ENCODE measurements around the gene THBD.

THBD gene

GRCh38 chr20:23061262-23061661 lies 11.8 kb upstream of the THBD start:
- DNase-seq: no peak

DNA sequence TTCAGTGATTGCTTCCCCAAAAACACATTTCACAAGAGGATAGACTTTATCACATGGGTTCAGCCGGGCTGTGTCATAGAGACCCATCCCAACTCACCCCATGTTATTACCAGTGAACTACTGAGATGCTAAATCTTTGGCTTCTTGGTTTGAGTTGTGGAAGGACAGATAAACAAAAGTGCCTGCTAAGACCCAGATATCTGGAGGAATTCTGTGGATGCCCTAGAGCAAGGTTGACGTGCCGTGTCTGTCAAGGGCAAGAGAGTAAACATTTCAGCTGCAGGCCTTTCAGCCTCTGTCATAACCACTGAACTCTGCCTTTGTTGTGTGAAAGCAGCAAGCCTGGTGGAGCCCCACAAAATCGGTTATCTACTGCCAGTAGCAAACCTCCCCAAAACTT lies 11.2 kb upstream of the THBD start:
- no peak for DNase-seq

- no peak for DNase-seq
Measured at GRCh38 chr20:23059846-23060245, 10.4 kb upstream of the THBD start.

GRCh38 chr20:23059001-23059400 lies 9.5 kb upstream of the THBD start:
- no peak for DNase-seq

- DNase-seq: no peak
Measured at GRCh38 chr20:23058240-23058639, 8.8 kb upstream of the THBD start.

GRCh38 chr20:23052904-23053303 lies 3.4 kb upstream of the THBD start:
- no peak for DNase-seq

DNA sequence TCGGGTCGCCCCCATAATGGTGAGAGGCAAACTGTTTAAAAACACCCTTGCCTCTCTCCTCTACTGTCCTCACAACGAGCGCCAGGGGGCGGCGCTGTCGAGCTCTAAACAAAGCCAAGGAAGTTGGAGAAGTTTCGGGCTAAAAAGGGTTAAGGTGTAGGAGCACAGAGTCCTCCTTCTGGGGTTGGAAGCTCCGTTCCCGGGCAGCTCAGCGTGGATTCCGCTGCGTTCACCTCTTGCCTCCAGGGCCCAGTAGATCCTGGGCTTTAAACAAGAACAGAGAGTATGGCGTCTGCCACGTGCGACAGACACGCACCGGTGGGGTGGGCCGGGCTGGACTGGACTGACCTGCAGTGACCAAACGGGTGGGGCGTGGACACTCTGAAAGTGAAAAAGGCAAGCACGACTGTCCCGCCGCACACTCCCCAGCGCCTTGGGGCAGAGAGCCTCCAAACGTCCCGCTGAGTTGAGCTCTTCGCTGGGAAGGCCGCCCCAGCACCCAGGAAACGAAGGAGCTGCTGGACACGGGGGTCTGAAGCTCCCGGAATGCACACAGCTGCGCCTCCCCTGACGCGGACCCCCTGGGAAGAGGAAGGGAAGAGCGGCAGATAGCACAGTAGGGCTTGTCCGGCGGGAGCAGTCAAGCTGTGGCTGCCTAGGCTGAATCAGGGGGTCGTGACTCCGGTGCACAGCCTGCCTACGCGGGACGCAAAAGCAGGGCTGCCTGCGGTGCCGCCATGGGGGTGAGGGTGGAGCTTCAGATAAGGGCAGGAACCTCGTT lies 1.6 kb upstream of the THBD start:
- DNase-seq: peak; percentile 71

DNA sequence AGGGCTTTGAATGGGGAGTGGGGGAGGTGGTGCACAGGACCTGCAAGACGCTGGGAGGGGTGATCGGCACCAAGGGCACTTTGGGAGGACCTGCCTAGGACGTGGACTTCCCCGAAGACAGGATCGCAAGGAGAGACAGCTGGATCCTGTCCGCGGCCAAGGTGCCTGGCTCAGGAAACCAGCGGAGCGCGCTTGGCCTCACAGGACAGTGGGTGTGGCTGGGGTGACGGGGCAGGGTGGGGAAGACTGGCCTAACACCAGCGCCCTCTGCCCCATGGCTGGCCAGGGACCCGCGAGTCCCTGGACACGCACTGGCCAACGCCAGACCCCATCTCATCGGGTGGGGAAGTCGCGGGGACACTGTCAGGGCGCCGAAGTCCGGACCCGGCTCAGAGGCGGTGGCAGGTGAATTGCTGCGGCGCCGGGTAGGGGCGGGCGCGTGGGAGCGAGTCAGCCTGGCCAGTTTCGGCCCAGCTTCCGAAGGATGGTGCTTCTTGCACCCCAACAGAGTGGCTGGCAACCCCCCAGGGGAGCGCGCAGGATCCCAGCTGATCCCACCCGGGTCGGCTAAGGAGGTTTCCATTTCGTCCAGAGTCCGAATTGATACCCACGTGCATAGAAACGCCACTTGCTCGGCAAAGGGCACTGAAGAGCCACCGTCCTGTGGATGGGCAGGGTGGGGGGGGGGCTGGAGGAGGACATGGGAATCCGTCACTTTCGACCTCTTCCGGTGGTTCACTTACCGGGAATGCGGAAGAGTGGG lies 785 bp upstream of the THBD start:
- DNase-seq: no peak

DNA sequence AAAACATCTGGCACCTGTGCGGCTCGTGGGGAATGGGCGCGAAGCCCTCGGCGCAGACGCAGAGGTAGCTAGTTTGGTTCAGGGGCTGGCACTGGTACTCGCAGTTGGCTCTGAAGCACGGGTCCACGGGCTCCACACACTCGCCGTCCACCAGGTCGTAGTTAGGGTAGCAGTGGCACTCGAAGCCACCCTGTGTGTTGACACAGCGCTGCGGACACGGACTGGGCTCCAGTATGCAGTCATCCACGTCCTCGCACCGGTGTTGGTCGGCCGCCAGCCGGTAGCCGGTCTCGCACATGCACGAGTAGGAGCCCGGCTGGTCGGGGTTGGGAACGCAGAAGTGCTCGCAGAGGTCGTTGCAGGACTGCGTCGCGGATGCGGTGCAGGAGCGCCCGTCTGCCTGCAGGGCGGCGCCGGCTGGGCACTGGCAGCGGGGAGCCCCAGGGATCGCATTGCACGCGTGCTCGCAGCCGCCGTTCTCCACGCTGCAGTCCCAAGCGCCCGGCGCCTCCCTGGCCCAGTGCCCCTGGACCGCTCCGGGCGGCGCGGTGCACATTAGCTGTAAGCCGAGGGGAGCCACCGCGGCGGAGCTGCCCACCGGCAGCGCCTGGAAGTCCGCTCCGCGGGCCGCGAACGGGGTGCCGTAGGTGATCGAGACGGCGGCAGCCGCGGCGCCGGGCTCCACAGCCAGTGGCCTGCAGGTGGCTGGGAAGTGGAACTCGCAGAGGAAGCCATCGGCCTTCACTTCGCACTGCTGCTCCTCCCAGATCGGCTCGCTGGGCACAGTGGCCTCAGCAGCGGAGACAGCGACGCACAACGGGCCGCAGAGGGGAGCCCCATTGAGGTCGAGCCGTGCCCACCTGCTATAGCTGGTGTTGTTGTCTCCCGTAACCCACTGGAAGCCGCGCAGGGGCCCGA lies 930 bp downstream of the THBD start:
- DNase-seq: peak; percentile 65

DNA sequence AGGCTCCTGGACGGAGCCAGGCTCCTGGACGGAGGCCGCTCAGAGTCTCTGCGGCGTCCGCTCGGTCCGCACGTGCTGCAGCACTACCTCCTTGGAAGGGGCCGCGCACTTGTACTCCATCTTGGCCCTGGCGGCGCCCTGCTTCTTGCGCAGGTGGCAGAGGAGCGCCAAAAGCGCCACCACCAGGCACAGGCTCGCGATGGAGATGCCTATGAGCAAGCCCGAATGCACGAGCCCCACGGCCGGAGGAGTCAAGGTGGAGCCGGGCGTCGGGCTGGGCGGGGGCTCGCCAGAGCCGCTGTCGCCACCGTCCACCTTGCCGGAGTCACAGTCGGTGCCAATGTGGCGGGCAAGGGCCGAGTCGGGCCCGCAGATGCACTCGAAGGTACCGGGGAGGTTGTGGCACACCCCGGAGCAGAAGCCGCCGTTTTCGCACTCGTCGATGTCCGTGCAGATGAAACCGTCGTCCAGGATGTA lies 1.7 kb downstream of the THBD start:
- peak; percentile 34 for DNase-seq

DNA sequence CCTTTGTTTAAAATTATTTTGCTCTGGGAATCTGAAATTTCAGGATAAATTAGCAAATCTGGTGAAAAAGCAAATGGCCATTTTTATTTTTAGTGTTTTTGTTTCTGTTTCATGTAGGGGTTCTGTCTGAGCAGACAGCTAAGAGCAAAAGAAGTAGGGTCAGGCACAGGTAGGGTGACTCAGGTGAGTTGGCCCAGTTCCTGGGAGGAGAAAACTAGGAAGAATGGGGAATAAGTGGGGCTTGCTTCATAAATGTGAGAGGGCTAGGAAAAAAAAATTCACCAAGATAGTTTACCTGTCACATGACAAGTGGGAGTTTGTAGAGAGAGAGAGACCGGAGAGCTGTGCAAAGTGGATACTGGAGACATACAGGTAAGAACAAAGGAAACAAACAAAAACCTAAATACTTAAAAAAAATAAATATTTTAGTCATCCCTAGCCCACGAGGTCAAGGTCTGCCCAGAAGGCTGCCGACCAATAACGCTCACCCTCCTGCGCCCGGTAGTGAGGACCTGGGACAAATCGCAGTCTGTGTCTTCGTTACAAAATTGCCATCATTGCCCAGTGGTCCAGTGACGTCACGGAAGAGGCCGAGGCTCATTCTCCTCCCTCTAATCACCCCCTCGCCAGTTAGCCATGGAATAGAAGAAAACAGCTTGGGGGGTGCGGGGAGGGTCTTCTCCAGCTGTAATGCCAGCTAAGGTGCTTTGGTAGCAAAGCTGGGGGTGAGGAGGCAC lies 2.3 kb downstream of the THBD start:
- no peak for DNase-seq

DNA sequence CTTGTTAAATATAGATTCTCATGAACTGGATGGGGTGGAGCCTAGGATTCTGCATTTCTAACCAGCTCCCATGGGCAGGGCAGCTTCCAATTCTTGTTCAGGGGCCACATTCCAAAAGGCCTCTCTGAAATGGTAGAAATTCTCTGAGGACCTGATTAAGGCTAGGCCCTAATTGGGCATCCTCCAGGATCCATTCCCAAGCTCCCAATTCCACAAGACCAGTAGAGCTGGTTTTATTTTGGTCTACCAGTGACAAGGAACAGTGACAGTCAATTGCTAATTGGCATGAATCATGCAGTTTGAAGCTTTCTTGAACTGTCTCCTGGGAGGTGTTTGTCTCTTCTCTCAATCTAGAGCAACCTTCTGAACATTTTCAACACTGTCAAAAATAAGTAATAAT lies 3.0 kb downstream of the THBD start:
- no peak for DNase-seq

DNA sequence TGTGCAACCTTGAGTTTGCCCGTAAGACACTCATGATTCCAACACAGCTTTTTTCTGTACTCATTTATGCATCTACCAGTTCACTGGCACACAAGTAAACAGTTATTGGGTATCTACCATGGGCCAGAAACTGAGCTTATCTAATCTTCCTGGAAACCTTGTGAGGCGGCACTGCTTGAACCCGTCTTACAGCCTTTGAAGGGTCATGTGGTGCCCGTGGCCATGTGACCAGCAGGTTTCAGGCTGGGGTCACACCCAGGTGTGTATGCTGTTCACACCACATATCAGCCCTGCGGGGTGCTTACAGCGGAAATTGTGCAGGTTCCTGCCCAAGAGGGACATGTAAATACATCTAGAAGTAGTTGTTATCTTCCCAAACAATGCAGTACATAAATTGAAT lies 6.1 kb downstream of the THBD start:
- no peak for DNase-seq

- no peak for DNase-seq
Measured at GRCh38 chr20:23042270-23042669, 7.2 kb downstream of the THBD start.

GRCh38 chr20:23039885-23040508 lies 9.5 kb downstream of the THBD start:
- no peak for DNase-seq

- no peak for DNase-seq
Measured at GRCh38 chr20:23039136-23039875, 10.2 kb downstream of the THBD start.

DNA sequence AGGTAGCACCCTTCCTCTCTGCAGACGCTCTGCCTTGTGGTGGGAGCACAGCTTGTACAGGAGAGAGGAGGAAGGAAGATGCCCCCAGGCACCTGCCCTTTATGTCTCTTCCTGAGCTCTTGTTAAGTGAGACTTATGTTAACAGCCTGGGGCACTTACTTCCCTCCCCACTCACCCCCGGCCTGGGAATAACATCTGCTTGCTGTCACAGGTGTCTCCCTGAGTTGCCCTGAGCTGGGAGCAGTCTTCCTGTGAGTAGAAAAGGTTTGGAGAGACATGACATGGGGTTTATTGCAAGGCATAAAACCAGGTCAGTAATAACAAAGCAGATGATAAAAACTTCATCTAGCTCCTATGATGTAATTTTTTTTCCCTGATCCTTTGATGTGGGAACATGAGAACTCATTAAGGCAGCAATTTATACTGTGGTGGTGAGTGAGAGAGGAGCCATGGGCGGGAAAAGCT lies 12.4 kb downstream of the THBD start:
- no peak for DNase-seq

GRCh38 chr20:23036371-23036770 lies 13.1 kb downstream of the THBD start:
- no peak for DNase-seq

DNA sequence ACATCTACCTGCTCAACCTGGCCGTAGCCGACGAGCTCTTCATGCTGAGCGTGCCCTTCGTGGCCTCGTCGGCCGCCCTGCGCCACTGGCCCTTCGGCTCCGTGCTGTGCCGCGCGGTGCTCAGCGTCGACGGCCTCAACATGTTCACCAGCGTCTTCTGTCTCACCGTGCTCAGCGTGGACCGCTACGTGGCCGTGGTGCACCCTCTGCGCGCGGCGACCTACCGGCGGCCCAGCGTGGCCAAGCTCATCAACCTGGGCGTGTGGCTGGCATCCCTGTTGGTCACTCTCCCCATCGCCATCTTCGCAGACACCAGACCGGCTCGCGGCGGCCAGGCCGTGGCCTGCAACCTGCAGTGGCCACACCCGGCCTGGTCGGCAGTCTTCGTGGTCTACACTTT lies 13.7 kb downstream of the THBD start:
- DNase-seq: no peak

DNA sequence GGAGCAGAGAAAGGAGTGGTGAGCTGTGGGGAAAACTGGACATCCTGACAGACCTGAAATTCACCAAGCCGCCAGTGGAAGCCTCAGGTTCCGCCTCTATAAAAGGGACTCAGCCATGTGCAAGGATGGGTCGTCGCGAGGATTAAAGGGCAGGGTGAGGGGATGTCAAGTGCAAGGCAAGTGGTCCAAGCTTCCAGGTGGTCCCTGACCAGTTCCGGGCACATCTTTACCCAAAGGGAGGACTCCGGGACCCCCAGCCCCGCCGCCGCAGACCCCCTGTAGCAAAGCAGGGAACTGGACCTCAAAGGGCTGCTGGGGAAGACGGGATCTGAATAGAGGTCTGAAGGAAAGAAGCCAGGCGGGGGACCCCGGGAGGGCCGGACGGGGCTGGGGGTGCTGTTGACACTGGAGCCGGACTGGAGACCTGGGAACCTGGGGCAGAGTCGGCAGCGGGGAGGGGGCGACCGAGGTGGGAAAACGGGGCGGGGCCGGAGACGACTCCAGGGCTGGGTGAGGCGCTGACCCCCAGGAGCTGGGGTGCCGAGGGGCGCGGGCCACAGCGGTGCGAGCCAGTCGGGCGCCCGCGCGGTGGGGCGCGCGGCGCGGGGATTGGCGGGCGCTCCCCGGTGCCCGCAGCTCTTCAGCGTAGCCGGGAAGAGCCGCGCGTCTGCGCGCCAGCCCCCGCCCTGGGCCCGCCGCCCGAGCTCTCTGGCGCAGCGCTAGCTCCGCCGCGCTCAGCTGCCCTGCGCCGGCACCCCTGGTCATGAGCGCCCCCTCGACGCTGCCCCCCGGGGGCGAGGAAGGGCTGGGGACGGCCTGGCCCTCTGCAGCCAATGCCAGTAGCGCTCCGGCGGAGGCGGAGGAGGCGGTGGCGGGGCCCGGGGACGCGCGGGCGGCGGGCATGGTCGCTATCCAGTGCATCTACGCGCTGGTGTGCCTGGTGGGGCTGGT lies 14.5 kb downstream of the THBD start, which contains the start of gene SSTR4:
SSTR4 (plus strand) TSS at position 592 of the 951 bp plus-strand sequence; CDS start at position 764, 172 bp downstream.
- no peak for DNase-seq
